ENCODE data around the gene MPHOSPH9.

MPHOSPH9 gene

GRCh38 chr12:123270214-123271000 lies 37.5 kb upstream of the MPHOSPH9 start:
- DNase-seq (ENCODE audit: low read depth, low spot score), result no peak
- H3K27me3 ChIP-seq (ENCODE audit: insufficient read depth, insufficient read length), result no peaks in the 10 kb centered on the region
- peaks cover 17% of the 10 kb centered on the region for H3K4me1 ChIP-seq (ENCODE audit: insufficient read depth, insufficient read length)
- TF ChIP-seq SUZ12 (IDR thresholded peaks at IDR 0.05; ENCODE audit: extremely low read depth, insufficient read depth, insufficient read length) (no peak), ZNF274 (IDR thresholded peaks at IDR 0.05; ENCODE audit: low read depth, low read length) (no peak), YY1 (IDR thresholded peaks at IDR 0.05; ENCODE audit: insufficient read depth, insufficient read length) (no peak)
- H3K9ac ChIP-seq (ENCODE audit: insufficient read length, low read depth), result peak overlapping the region; percentile 81
- H3K36me3 ChIP-seq (ENCODE audit: insufficient read depth, insufficient read length, low read length), result peaks cover 40% of the 10 kb centered on the region
- no peaks in the 10 kb centered on the region for H3K9me3 ChIP-seq (ENCODE audit: insufficient read depth, low read length)
- peak overlapping the region; percentile 72 for H3K4me3 ChIP-seq (ENCODE audit: insufficient read length, low read depth)

GRCh38 chr12:123269896-123270213 lies 36.9 kb upstream of the MPHOSPH9 start:
- DNase-seq (ENCODE audit: low read depth, low spot score), result no peak
- H3K27me3 ChIP-seq (ENCODE audit: insufficient read depth, insufficient read length), result no peaks in the 10 kb centered on the region
- H3K9ac ChIP-seq (ENCODE audit: insufficient read length, low read depth), result peak overlapping the region; percentile 81
- peak overlapping the region; percentile 72 for H3K4me3 ChIP-seq (ENCODE audit: insufficient read length, low read depth)
- peaks cover 46% of the 10 kb centered on the region for H3K36me3 ChIP-seq (ENCODE audit: insufficient read depth, insufficient read length, low read length)
- TF ChIP-seq SUZ12 (IDR thresholded peaks at IDR 0.05; ENCODE audit: extremely low read depth, insufficient read depth, insufficient read length) (no peak), ZNF274 (IDR thresholded peaks at IDR 0.05; ENCODE audit: low read depth, low read length) (no peak), YY1 (IDR thresholded peaks at IDR 0.05; ENCODE audit: insufficient read depth, insufficient read length) (no peak)
- no peaks in the 10 kb centered on the region for H3K9me3 ChIP-seq (ENCODE audit: insufficient read depth, low read length)
- peaks cover 20% of the 10 kb centered on the region for H3K4me1 ChIP-seq (ENCODE audit: insufficient read depth, insufficient read length)

GRCh38 chr12:123269395-123269892 lies 36.5 kb upstream of the MPHOSPH9 start:
- Histone ChIP-seq H3K4me3 (ENCODE audit: insufficient read length, low read depth) (peak overlapping the region; percentile 72), H3K4me1 (ENCODE audit: insufficient read depth, insufficient read length) (peaks cover 22% of the 10 kb centered on the region), H3K36me3 (ENCODE audit: insufficient read depth, insufficient read length, low read length) (peaks cover 50% of the 10 kb centered on the region), H3K9me3 (ENCODE audit: insufficient read depth, low read length) (no peaks in the 10 kb centered on the region), H3K27me3 (ENCODE audit: insufficient read depth, insufficient read length) (no peaks in the 10 kb centered on the region), H3K9ac (ENCODE audit: insufficient read length, low read depth) (peak overlapping the region; percentile 85)
- TF ChIP-seq YY1 (IDR thresholded peaks at IDR 0.05; ENCODE audit: insufficient read depth, insufficient read length) (no peak), ZNF274 (IDR thresholded peaks at IDR 0.05; ENCODE audit: low read depth, low read length) (no peak), SUZ12 (IDR thresholded peaks at IDR 0.05; ENCODE audit: extremely low read depth, insufficient read depth, insufficient read length) (no peak)
- no peak for DNase-seq (ENCODE audit: low read depth, low spot score)

GRCh38 chr12:123268850-123269249 lies 35.9 kb upstream of the MPHOSPH9 start:
- peak overlapping the region; percentile 34 for H3K4me3 ChIP-seq (ENCODE audit: insufficient read length, low read depth)
- peaks cover 55% of the 10 kb centered on the region for H3K36me3 ChIP-seq (ENCODE audit: insufficient read depth, insufficient read length, low read length)
- H3K4me1 ChIP-seq (ENCODE audit: insufficient read depth, insufficient read length), result peaks cover 22% of the 10 kb centered on the region
- no peaks in the 10 kb centered on the region for H3K9me3 ChIP-seq (ENCODE audit: insufficient read depth, low read length)
- no peak for TF ChIP-seq SUZ12 (IDR thresholded peaks at IDR 0.05; ENCODE audit: extremely low read depth, insufficient read depth, insufficient read length)
- TF ChIP-seq ZNF274 (IDR thresholded peaks at IDR 0.05; ENCODE audit: low read depth, low read length), result no peak
- TF ChIP-seq YY1 (IDR thresholded peaks at IDR 0.05; ENCODE audit: insufficient read depth, insufficient read length), result no peak
- no peaks in the 10 kb centered on the region for H3K27me3 ChIP-seq (ENCODE audit: insufficient read depth, insufficient read length)
- DNase-seq (ENCODE audit: low read depth, low spot score), result no peak
- H3K9ac ChIP-seq (ENCODE audit: insufficient read length, low read depth), result peak overlapping the region; percentile 85

GRCh38 chr12:123267991-123268843 lies 35.3 kb upstream of the MPHOSPH9 start:
- TF ChIP-seq YY1 (IDR thresholded peaks at IDR 0.05; ENCODE audit: insufficient read depth, insufficient read length), result no peak
- no peak for TF ChIP-seq ZNF274 (IDR thresholded peaks at IDR 0.05; ENCODE audit: low read depth, low read length)
- TF ChIP-seq SUZ12 (IDR thresholded peaks at IDR 0.05; ENCODE audit: extremely low read depth, insufficient read depth, insufficient read length), result no peak
- no peak for DNase-seq (ENCODE audit: low read depth, low spot score)
- Histone ChIP-seq H3K9ac (ENCODE audit: insufficient read length, low read depth) (peak overlapping the region; percentile 85), H3K4me3 (ENCODE audit: insufficient read length, low read depth) (no peak overlapping the region), H3K9me3 (ENCODE audit: insufficient read depth, low read length) (no peaks in the 10 kb centered on the region), H3K36me3 (ENCODE audit: insufficient read depth, insufficient read length, low read length) (peaks cover 61% of the 10 kb centered on the region), H3K4me1 (ENCODE audit: insufficient read depth, insufficient read length) (peaks cover 20% of the 10 kb centered on the region), H3K27me3 (ENCODE audit: insufficient read depth, insufficient read length) (no peaks in the 10 kb centered on the region)

GRCh38 chr12:123267335-123267920 lies 34.5 kb upstream of the MPHOSPH9 start:
- DNase-seq (ENCODE audit: low read depth, low spot score), result no peak
- H3K4me3 ChIP-seq (ENCODE audit: insufficient read length, low read depth), result no peak overlapping the region
- no peaks in the 10 kb centered on the region for H3K9me3 ChIP-seq (ENCODE audit: insufficient read depth, low read length)
- TF ChIP-seq ZNF274 (IDR thresholded peaks at IDR 0.05; ENCODE audit: low read depth, low read length) (no peak), SUZ12 (IDR thresholded peaks at IDR 0.05; ENCODE audit: extremely low read depth, insufficient read depth, insufficient read length) (no peak), YY1 (IDR thresholded peaks at IDR 0.05; ENCODE audit: insufficient read depth, insufficient read length) (no peak)
- H3K4me1 ChIP-seq (ENCODE audit: insufficient read depth, insufficient read length), result peaks cover 20% of the 10 kb centered on the region
- no peaks in the 10 kb centered on the region for H3K27me3 ChIP-seq (ENCODE audit: insufficient read depth, insufficient read length)
- peaks cover 67% of the 10 kb centered on the region for H3K36me3 ChIP-seq (ENCODE audit: insufficient read depth, insufficient read length, low read length)
- H3K9ac ChIP-seq (ENCODE audit: insufficient read length, low read depth), result no peak overlapping the region
